Measurements from ENCODE around the gene AMMECR1L.
A peak's percentile ranks its signal among the peaks of the same experiment; 100 is the strongest.
"Not testable (repeated sequence)": the region's sequence is repeated elsewhere in the genome, so short reads cannot be mapped to it uniquely, and the experiment has no call there.

The AMMECR1L gene

DNA sequence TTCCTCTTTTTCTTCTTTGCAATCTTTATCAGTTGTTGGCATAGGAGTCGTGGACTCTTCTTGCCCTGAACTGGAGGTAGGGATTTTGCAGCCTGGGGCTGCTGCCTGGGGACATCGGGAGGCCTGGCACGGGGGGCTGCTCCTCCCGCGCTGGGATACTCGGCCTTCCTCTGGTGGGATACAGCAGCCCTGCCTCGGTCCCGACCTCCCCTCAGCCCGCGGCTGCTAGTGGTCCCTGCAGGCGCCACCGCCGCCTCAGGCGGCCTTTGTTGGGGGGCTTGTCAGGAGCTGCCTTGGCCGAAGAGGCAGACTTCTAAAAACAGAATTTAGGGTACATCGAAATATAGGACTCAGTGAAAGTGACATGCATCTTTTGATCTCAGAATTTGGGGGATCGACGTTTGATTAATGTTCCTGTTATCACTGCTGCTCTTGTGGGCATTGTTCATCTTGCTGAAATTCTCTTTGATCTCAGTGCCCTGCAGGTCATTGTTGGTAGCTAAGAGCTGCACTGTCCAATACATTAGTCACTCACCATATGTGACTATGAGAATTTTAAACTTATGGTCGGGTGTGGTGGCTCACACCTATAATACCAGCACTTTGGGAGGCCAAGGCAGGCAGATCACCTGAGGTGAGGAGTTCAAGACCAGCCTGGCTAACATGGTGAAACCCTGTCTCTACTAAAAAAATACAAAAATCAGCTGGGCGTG is 44.1 kb downstream of the AMMECR1L start:
- Histone ChIP-seq H3K9ac (ENCODE audit: low read depth, low read length) (no peak overlapping the region), H3K36me3 (ENCODE audit: insufficient read depth, low read length) (peaks cover 5% of the 10 kb centered on the region; the same call in 1 of the 2 replicates), H3K4me1 (ENCODE audit: insufficient read depth, low read length) (no peaks in the 10 kb centered on the region), H3K9me3 (ENCODE audit: control insufficient read depth, insufficient read depth, low read length) (no peaks in the 10 kb centered on the region)

DNA sequence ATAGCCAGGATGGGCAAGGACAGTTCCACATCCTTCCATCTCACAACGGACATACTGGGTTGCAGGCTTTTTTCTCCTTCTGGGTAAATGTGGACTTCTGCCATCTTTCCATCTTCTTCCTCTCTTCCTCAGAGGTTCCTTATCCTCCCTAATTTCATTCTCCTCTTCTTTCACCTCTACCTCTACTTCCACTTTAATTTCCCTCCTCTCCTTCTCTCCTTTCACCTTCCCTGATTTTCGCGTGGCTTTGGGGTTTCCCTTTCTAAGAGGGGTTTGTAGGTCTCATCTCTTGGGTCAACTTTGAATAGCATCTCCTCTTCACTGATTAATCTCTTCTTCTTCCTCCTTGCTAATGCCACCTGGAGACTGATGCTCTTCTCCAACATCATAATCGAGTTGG is 44.9 kb downstream of the AMMECR1L start:
- Histone ChIP-seq H3K4me1 (ENCODE audit: insufficient read depth, low read length) (no peaks in the 10 kb centered on the region), H3K9ac (ENCODE audit: low read depth, low read length) (no peak overlapping the region), H3K9me3 (ENCODE audit: control insufficient read depth, insufficient read depth, low read length) (no peaks in the 10 kb centered on the region), H3K36me3 (ENCODE audit: insufficient read depth, low read length) (no peaks in the 10 kb centered on the region; the same call in 1 of the 2 replicates)

DNA sequence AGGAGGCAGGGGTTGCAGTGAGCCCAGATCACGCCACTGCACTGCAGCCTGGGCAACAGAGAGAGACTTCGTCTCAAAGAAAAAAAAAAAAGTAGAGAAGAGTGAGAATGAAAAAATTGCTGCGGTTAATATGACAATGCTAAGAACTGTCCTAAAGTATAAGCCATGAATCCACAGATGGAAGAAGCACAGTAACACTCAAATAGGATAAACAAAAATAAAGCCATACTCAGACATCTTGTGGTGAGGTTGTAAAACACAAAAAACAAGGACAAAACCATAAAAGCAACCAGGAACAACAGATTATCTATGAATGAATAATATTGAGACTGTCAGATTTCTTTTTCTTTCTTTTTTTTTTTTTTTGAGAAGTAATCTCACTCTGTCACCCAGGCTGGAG is 50.8 kb downstream of the AMMECR1L start:
- H3K36me3 ChIP-seq (ENCODE audit: insufficient read depth, low read length) = no peaks in the 10 kb centered on the region
- H3K9ac ChIP-seq (ENCODE audit: low read depth, low read length) = no peak overlapping the region
- no peaks in the 10 kb centered on the region for H3K9me3 ChIP-seq (ENCODE audit: control insufficient read depth, insufficient read depth, low read length)
- peaks cover 9% of the 10 kb centered on the region; the same call in 1 of the 2 replicates for H3K4me1 ChIP-seq (ENCODE audit: insufficient read depth, low read length)

DNA sequence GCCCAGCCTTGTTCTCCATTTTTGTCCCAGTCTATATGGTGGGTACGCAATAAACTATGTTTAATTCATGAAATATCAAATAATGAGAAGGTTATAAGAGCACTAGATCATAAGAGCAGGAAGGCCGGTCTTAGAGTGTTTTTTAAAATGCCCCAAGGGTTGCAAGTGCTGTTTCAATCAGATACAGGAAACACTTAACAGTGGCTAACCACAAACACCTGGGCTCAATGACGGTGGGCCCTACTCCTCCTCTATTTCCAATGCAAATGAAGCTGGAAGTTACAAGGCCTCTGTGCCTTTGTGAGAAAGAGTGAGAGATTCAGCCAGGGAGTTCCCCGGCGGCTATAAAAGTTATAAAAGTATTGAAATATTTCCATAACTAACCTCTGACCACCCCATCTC is 55.9 kb downstream of the AMMECR1L start:
- Histone ChIP-seq H3K36me3 (ENCODE audit: insufficient read depth, low read length) (no peaks in the 10 kb centered on the region), H3K9ac (ENCODE audit: low read depth, low read length) (peak overlapping the region; percentile 23; the same call in 1 of the 2 replicates), H3K9me3 (ENCODE audit: control insufficient read depth, insufficient read depth, low read length) (peaks cover 20% of the 10 kb centered on the region), H3K4me1 (ENCODE audit: insufficient read depth, low read length) (peaks cover 15% of the 10 kb centered on the region)

DNA sequence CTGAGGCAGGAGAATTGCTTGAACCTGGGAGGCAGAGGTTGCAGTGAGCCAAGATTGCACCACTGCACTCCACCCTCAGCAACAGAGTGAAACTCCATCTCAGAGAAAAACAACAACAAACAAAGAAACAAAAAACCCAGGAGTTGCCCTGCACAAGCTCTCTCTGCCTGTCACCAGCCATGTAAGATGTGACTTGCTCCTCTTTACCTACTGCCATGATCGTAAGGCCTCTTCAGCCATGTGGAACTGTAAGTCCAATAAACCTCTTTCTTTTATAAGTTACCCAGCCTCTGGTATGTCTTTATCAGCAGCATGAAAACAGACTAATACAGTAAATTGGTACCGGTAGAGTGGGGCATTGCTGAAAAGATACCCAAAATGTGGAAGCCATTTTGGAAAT is 59.0 kb downstream of the AMMECR1L start:
- Histone ChIP-seq H3K9me3 (ENCODE audit: control insufficient read depth, insufficient read depth, low read length) (peaks cover 20% of the 10 kb centered on the region), H3K4me1 (ENCODE audit: insufficient read depth, low read length) (peaks cover 15% of the 10 kb centered on the region)
- not testable (repeated sequence) for H3K36me3 ChIP-seq (ENCODE audit: insufficient read depth, low read length); H3K9ac ChIP-seq (ENCODE audit: low read depth, low read length)

DNA sequence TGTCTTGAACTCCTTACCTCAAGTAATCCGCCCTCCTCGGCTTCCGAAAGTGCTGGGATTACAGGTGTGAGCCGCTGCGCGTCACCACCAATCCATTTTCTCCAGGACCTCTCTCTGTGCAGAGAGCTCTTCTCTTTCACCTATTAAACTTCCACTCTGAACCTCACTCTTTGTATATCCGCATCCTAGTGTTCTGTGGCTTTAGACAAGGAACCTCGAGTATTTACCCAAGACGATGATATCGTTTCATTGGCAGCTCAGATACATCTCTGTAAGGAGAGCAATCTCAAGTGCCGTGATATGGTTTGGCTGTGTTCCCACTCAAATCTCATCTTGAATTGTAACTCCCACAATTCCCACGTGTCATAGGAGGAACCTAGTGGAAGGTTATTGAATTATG is 59.7 kb downstream of the AMMECR1L start:
- no peak overlapping the region for H3K9ac ChIP-seq (ENCODE audit: low read depth, low read length)
- peaks cover 24% of the 10 kb centered on the region for H3K9me3 ChIP-seq (ENCODE audit: control insufficient read depth, insufficient read depth, low read length)
- H3K4me1 ChIP-seq (ENCODE audit: insufficient read depth, low read length) = peaks cover 15% of the 10 kb centered on the region
- H3K36me3 ChIP-seq (ENCODE audit: insufficient read depth, low read length) = no peaks in the 10 kb centered on the region

DNA sequence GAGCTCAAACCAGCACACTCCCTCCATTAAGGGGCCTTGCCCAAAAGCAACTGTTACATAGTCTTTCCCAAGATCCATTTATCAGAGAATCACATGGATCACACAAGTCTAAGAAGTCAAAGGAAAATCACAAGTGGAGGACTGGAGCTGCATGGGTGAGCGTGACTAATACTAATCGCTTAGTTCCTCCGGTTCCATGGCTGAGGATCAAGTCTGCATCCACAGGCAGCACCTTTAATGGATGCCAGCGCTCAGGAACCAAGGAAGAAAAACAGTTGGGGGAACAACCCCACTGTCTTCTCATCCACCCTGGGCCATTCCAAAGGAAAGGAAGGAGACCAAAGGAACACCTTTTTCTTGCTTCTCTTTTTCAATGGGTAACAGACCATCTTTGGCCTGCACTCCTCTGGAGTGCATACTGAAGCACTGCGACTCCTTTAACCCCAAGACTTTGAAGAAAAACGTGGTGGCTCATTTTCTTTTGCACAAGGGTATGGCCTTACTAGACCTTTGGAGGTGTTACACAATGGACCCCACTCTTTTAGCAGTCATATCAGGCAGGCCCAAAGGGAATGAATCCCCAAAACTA is 65.6 kb downstream of the AMMECR1L start:
- H3K9me3 ChIP-seq (ENCODE audit: control insufficient read depth, insufficient read depth, low read length) = peaks cover 11% of the 10 kb centered on the region
- no peaks in the 10 kb centered on the region for H3K36me3 ChIP-seq (ENCODE audit: insufficient read depth, low read length)
- H3K9ac ChIP-seq (ENCODE audit: low read depth, low read length) = no peak overlapping the region
- no peaks in the 10 kb centered on the region for H3K4me1 ChIP-seq (ENCODE audit: insufficient read depth, low read length)

DNA sequence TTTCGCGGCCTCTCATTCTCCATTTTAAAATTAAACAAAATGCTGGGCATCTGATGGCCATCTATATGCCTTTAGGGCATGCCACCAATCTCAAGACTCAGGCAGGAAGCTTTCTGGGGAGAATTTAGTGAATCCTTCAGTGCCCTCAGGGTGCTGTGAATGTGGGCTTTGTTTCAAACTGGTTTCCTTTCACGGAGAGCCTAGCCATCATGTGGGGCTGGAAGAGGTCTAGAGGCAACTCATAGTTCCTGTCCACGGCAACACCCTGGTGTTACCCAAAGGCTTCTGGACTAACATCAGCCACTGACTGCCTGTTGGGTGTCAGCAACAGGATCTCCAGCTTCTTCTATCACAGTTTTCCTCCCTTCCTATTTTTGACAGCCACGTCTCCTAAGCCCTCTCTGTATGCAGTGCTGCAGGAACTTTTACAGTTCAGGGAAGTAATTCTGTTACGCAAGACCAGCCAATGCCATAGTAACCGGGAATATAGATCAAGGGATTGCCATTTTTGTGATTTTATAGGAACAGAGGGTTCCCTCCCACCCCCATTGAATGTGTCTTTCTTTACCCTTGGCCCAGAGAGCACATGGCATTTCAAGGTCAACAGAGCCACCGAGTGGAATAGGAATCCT is 66.8 kb downstream of the AMMECR1L start:
- no peak overlapping the region for H3K9ac ChIP-seq (ENCODE audit: low read depth, low read length)
- peaks cover 11% of the 10 kb centered on the region for H3K9me3 ChIP-seq (ENCODE audit: control insufficient read depth, insufficient read depth, low read length)
- H3K36me3 ChIP-seq (ENCODE audit: insufficient read depth, low read length) = no peaks in the 10 kb centered on the region
- no peaks in the 10 kb centered on the region for H3K4me1 ChIP-seq (ENCODE audit: insufficient read depth, low read length)

DNA sequence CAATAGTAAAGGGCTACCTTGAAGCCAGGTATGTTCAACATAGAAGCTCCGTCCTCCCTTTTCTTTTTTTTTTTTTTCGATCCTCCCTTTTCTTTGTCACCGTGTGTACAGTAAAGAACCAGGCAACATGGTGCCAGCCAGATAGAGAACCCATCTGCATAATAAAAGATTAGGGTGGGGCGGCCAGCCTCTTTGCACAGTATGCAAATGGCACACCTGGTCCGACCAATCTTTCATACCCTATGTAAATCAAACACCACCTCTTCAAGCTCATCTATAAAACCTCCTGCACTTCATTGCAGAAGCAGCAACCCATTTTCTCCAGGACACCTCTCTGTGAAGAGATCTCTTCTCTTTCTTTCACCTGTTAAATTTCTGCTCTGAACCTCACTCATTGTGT is 67.5 kb downstream of the AMMECR1L start:
- Histone ChIP-seq H3K9ac (ENCODE audit: low read depth, low read length) (no peak overlapping the region), H3K4me1 (ENCODE audit: insufficient read depth, low read length) (no peaks in the 10 kb centered on the region), H3K36me3 (ENCODE audit: insufficient read depth, low read length) (no peaks in the 10 kb centered on the region), H3K9me3 (ENCODE audit: control insufficient read depth, insufficient read depth, low read length) (peaks cover 11% of the 10 kb centered on the region)

DNA sequence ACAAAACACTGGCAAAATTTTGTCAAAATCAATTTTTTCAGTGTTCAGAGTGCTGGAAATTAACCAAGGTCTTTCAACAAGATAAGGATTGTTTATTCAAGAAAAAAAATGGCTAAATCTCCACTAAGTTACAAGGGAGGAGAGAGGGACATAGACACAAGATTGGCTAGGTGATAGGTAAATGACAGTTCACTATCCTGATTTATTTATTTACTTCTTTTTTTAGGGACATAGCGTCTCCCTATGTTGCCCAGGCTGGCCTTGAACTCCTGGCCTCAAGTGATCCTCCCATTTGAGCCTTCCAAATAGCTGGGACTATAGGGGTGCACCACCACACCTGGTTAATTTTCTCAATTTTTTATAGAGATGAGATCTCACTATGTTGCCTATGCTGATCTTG is 71.1 kb downstream of the AMMECR1L start:
- H3K9me3 ChIP-seq (ENCODE audit: control insufficient read depth, insufficient read depth, low read length) = no peaks in the 10 kb centered on the region

DNA sequence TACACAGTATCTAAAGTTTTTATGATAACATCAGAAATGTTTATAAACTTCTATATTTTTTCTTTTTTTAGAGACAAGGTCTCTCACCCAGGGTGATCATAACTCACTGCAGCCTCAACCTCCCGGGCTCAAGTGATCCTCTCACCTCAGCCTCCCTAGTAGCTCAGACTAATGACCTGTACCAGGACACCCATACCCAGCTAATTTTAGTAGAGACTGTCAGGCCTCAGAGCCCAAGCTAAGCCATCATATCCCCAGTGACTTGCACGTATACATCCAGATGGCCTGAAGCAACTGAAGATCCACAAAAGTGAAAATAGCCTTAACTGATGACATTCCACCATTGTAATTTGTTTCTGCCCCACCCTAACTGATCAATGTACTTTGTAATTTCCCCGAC is 73.3 kb downstream of the AMMECR1L start:
- not testable (repeated sequence) for H3K9ac ChIP-seq (ENCODE audit: low read depth, low read length); H3K4me1 ChIP-seq (ENCODE audit: insufficient read depth, low read length); H3K9me3 ChIP-seq (ENCODE audit: control insufficient read depth, insufficient read depth, low read length); H3K36me3 ChIP-seq (ENCODE audit: insufficient read depth, low read length)

More for the DNA sequence above, 71.1 kb downstream of the AMMECR1L start:
- no peaks in the 10 kb centered on the region; the same call in 1 of the 2 replicates for H3K4me1 ChIP-seq (ENCODE audit: insufficient read depth, low read length)
- no peaks in the 10 kb centered on the region for H3K36me3 ChIP-seq (ENCODE audit: insufficient read depth, low read length)
- H3K9ac ChIP-seq (ENCODE audit: low read depth, low read length) = no peak overlapping the region
